GM19463 (cell line): ENCODE results near the gene NFKBIZ.
"Not testable (repeated sequence)": the region's sequence is repeated elsewhere in the genome, so short reads cannot be mapped to it uniquely, and the experiment has no call there.

ENCODE experiments used
- ATAC-seq: cut with Tn5 transposase; IDR thresholded peaks from one replicate; pipeline ENCODE4 v1.9.1; 2021; ENCODE audit warnings: mild to moderate bottlenecking, moderate library complexity; ENCODE audit not compliant: unreplicated experiment

NFKBIZ gene

GRCh38 chr3:101850246-101851051 lies 1.1 kb downstream of the NFKBIZ start:
- ATAC-seq, result peak; percentile 21

GRCh38 chr3:101851072-101851770 lies 1.9 kb downstream of the NFKBIZ start:
- no peak for ATAC-seq

- ATAC-seq, result no peak
Observed at GRCh38 chr3:101851850-101852714, 2.8 kb downstream of the NFKBIZ start.

- ATAC-seq, result no peak
Observed at GRCh38 chr3:101852983-101853840, 3.9 kb downstream of the NFKBIZ start.

GRCh38 chr3:101853982-101854381 lies 4.7 kb downstream of the NFKBIZ start:
- no peak for ATAC-seq

GRCh38 chr3:101854608-101855304 lies 5.4 kb downstream of the NFKBIZ start:
- ATAC-seq, result no peak

- no peak for ATAC-seq
Observed at GRCh38 chr3:101857301-101857741, 8.0 kb downstream of the NFKBIZ start.

GRCh38 chr3:101858464-101859030 lies 9.2 kb downstream of the NFKBIZ start:
- no peak for ATAC-seq

- ATAC-seq, result no peak
Observed at GRCh38 chr3:101859882-101860448, 10.7 kb downstream of the NFKBIZ start.

- peak; percentile 51 for ATAC-seq
Observed at GRCh38 chr3:101861212-101861788, 12.0 kb downstream of the NFKBIZ start.

GRCh38 chr3:101861789-101862415 lies 12.6 kb downstream of the NFKBIZ start:
- ATAC-seq, result peak; percentile 2

- ATAC-seq, result no peak
Observed at GRCh38 chr3:101862416-101863165, 13.3 kb downstream of the NFKBIZ start.

- ATAC-seq, result not testable (repeated sequence)
Observed at GRCh38 chr3:101864926-101865325, 15.6 kb downstream of the NFKBIZ start.

- ATAC-seq, result no peak
Observed at GRCh38 chr3:101865751-101866509, 16.6 kb downstream of the NFKBIZ start.

- ATAC-seq, result no peak
Observed at GRCh38 chr3:101867511-101867910, 18.2 kb downstream of the NFKBIZ start.

- ATAC-seq, result no peak
Observed at GRCh38 chr3:101867996-101868395, 18.7 kb downstream of the NFKBIZ start.
